Epidermal melanocyte (primary cell): Measurements from ENCODE around the gene BACH2.
"Not testable (repeated sequence)": the region's sequence is repeated elsewhere in the genome, so short reads cannot be mapped to it uniquely, and the experiment has no call there.

ENCODE experiments used
- DNase-seq: peaks from one replicate; pipeline ENCODE4 v3.0.0; 2011; ENCODE audit warnings: low spot score; ENCODE audit not compliant: insufficient read length

The BACH2 gene

DNA sequence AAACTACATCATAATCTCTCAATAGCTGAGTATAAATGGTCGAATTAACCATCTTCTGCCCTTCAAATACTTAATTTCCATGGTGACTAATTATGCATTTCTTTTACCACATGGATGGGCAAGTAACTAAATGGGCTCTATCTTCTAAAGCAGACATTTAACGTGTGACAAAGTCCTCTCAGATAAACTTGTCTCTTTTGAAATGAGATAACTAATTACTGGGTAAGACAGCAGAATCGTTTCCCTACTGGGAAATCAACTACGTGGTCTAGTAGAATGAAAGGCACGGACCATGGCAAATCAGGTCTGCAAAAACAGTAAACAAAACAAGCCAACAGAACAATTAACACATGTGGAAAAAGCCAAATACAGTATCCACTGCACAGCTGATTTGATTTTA lies 137.7 kb downstream of the BACH2 start:
- DNase-seq, result no peak

GRCh38 chr6:90157441-90157840 lies 139.2 kb downstream of the BACH2 start:
- no peak for DNase-seq

GRCh38 chr6:90156861-90157260 lies 139.8 kb downstream of the BACH2 start:
- DNase-seq, result no peak

DNA sequence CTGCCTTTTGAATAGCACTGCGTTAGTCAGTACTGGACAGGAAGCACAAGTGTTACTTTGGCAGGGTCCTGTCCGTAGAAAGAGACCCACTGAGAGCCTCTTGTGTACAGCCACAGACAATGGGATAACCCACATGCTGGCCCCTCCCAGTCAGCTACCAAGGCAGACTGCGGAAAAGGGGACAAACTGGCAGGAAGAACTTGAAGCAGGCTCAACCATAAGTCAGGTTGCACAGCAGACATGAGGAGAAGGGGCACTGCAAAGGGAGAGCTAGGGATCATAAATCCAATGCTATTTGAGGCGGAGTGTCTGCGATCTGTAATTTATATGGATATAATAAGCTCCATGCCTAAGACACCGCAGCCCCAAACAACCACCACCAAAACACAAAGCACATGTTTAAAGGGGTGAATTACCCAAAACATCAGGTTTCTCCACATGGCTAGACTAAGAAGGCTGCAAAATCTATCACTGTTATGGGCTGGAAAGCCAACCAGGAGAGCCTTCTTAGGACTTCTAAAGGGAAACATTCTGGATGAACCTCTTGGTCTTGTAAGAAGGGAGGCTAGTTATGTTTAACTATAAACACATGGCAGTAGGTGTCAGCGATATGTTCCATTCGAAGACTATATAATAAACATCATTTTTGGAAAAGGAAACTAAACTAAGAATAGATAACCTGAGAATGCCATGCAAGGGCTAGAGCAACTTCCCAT lies 141.7 kb downstream of the BACH2 start:
- DNase-seq, result no peak

DNA sequence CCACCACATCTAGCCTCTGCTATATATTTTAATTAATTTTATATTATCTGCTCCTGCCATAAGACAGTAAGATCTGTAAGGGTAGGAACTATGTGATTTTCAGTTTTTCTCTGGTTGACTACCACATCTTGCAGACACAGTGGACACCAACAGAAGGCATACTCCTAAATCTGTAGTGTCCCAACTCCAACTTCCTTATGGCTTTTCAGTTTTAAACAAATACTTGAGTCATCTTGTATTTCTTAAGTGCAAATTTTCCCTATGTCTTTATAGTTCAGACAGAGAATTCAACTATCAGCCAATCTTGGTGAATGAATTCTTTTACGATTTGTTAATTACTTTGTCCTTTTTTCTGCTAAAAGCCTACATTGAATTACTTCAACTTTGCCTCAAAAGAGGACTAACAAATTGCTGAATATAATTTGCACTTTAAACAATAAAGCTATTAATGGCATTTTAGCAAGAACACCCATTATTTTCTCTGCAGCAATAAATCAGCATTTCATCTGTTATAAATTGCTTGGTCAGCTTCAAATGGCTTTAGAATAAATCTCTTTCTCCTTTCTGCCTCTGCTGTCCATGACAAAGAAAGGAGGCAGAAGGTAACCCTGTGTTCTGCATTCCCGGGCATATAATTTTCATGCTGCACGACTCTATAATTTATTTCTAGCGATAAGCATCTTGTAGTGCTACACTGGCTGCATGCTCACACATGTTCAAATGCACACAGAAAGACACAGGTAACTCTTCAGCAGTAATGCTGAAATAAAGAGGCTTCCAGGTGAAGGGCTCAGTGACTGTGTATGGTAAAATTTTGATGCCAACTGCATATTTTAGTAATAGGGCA lies 144.8 kb downstream of the BACH2 start:
- DNase-seq, result no peak

- DNase-seq, result no peak
Observed at GRCh38 chr6:90149280-90149679, 147.4 kb downstream of the BACH2 start.

- no peak for DNase-seq
Observed at GRCh38 chr6:90148867-90149266, 147.8 kb downstream of the BACH2 start.

- DNase-seq, result no peak
Observed at GRCh38 chr6:90146921-90147649, 149.6 kb downstream of the BACH2 start.

DNA sequence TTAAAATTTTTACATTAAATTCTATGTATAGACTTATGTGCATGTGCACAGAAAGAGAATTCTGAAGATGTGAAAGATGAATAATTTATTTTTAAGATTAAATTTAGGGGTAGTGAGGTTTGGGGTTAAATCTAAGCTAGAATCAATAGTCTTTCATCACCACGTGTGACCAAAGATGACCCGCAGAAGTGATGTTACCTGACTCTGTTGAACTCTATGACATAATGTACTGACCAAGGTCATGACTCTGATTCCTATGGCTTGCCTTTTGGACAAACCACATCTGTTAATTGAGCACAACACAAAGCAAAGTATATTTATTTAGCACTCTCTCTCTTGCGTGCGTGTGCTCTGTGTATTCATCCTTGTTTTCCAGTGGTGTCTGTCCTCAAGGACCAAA lies 150.6 kb downstream of the BACH2 start:
- DNase-seq, result no peak

DNA sequence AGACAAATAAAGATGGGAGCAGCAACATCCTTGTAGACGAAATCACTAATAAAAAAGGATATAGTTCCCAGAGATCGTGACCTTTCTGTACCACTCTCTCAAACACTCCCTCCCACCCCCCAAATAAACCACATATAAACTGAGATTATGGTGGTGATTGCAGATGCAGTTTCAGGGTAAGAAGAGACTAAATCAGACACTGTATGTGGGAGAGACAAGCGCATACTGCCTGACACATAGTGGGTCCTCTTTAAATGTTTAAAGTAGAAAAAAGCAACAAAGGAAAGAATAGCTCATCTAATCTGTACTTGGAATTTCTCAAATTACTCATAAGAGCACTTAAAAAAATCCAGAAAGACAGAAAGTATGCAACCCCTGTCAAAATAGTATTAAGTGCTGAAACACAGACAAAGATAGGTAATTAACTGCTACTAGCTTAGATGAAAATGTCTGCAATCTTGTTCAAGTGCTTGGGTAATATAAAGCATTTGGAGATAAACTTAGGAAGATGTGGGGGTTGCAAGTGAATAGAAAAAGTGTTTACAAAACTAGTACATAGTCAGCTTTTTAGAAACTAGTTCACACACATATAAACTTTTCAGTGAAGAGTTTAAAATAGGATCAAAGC lies 151.6 kb downstream of the BACH2 start:
- no peak for DNase-seq

DNA sequence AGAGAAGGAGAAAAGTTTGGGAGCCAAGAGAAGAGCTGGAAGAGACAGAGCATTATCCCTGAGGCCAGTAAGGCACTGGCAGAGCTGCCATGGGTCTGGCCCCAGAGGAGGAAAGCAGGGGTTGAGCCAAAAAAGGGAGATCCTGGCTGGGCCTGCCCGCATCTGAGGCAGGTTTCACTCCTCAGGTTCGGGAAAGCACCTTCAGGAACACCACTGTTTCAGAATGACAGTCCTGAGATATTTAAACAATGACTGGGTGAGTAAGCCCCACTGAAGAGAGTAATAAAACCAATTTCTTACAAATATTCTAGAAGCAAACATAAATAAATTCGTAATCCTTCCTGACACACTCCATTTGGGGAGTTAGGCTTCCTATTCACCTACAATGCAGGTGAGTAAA lies 152.2 kb downstream of the BACH2 start:
- no peak for DNase-seq

DNA sequence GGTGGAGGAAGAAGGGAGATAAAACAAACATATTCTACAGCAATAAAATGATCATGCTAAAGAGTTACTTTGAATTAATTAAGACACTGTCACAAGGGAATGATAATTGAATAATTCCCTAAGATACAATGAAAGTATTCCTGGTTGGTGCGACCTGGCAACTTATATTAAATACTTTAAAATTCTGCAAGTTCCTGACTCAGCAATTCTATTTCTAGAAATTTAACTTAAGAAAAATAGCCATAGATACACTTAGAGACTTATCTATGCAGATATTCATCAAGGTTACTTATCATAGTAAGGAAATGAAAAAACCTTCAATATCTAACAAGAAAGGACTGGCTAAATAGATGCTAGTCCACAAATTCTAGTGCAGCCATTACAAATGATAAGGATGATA lies 156.0 kb downstream of the BACH2 start:
- DNase-seq, result no peak

- no peak for DNase-seq
Observed at GRCh38 chr6:90139272-90139817, 157.3 kb downstream of the BACH2 start.

DNA sequence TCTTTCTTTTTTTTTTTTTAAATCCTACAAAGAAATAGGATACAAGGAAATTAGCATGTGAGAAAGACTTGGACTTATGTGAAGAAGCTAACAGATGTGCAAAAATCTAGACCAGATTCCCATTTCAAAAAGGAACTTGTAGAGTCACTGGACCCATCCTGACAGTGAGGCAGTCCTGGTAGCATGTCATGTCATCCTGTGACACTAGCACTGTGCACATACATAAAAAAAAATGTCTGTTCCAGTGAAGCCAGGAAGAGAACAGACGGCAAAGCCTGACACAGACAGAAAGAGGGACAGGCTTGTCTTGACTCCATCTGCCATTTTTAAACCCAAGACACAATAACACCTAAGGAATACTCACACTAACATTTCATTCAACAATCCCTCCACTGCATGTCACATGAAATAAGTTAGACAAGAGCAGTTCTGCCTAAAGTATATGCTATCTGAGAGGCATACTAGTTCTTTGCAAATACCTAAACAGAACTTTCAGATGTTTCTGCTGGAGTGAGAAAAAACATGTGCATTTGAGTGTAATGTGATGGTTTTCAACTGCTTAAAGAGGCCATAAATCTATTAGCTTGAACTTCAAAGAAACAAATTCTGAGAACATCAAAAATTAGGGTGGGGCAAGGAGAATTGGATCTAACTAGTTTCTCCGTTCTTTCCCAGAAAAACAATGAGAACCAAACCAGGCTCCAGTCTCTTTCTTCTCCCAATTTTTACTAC lies 159.6 kb downstream of the BACH2 start:
- no peak for DNase-seq

GRCh38 chr6:90136176-90136575 lies 160.5 kb downstream of the BACH2 start:
- DNase-seq, result no peak

DNA sequence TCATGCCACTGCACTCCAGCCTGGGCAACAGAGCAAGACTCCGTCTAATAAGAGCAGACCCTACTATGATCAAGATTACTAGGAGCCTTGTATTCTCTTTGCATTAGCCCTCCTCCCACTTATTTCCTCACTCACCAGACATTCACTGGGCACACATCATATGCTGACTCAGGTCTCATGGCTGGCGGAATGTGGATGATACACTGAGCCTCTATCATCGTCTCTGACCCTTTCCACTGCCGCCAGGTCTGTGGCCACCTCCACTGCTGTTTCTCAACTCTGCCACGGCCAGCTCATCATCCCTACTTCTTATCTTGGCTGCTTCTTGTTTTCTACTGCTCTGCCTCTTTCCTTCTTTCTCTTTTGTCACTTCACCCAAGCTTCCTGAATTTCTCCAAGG lies 161.0 kb downstream of the BACH2 start:
- no peak for DNase-seq

DNA sequence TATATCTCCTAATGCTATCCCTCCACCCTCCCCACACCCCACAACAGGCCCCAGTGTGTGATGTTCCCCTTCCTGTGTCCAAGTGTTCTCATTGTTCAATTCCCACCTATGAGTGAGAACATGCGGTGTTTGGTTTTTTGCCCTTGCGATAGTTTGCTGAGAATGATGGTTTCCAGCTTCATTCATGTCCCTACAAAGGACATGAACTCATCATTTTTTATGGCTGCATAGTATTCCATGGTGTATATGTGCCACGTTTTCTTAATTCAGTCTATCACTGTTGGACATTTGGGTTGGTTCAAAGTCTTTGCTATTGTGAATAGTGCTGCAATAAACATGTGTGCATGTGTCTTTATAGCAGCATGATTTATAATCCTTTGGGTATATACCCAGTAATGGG lies 163.0 kb downstream of the BACH2 start:
- DNase-seq, result not testable (repeated sequence)

GRCh38 chr6:90131614-90132423 lies 164.8 kb downstream of the BACH2 start:
- peak; percentile 31 for DNase-seq

- no peak for DNase-seq
Observed at GRCh38 chr6:90131125-90131524, 165.5 kb downstream of the BACH2 start.

GRCh38 chr6:90128687-90129086 lies 168.0 kb downstream of the BACH2 start:
- not testable (repeated sequence) for DNase-seq
